NCI-H526 treated with DMSO at 0.1 percent for 48 hours (cell line): ENCODE data around the gene FCHSD2.
"Not testable (repeated sequence)": the region's sequence is repeated elsewhere in the genome, so short reads cannot be mapped to it uniquely, and the experiment has no call there.

Source experiments
- DNase-seq: peaks from one replicate; lab custom pipeline; 2025; lab: John Stamatoyannopoulos, UW

Gene FCHSD2

GRCh38 chr11:72792437-72793021 lies 349.6 kb downstream of the FCHSD2 start:
- no peak for DNase-seq

- not testable (repeated sequence) for DNase-seq
Measured at GRCh38 chr11:72791228-72791627, 350.9 kb downstream of the FCHSD2 start.

GRCh38 chr11:72789493-72790131 lies 352.5 kb downstream of the FCHSD2 start:
- DNase-seq = no peak

- no peak for DNase-seq
Measured at GRCh38 chr11:72788241-72788640, 353.9 kb downstream of the FCHSD2 start.

- no peak for DNase-seq
Measured at GRCh38 chr11:72787216-72788104, 354.7 kb downstream of the FCHSD2 start.
